Pons (tissue), 1 donor: Measurements from ENCODE around the gene DAGLA.
"Not testable (repeated sequence)": the region's sequence is repeated elsewhere in the genome, so short reads cannot be mapped to it uniquely, and the experiment has no call there.

ENCODE experiments used
- DNase-seq: peaks from one replicate; pipeline ENCODE4 v3.0.0-alpha.2; 2016; ENCODE audit warnings: low spot score

Gene DAGLA

DNA sequence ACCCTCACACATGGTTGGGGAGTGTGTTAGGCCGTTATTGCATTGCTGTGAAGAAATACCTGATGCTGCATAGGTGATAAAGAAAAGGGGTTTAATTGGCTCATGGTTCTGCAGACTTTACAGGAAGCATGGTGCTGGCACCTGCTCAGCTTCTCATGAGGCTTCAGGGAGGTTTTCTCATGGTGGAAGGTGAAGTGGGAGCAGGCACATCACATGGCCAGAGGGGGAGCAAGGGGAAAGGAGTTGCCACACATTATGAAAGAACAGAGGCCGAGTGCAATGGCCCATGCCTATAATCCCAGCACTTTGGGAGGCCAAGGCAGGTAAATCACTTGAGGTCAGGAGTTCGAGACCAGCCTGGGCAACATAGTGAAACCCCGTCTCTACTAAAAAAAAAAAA lies 19.2 kb upstream of the DAGLA start:
- not testable (repeated sequence) for DNase-seq

DNA sequence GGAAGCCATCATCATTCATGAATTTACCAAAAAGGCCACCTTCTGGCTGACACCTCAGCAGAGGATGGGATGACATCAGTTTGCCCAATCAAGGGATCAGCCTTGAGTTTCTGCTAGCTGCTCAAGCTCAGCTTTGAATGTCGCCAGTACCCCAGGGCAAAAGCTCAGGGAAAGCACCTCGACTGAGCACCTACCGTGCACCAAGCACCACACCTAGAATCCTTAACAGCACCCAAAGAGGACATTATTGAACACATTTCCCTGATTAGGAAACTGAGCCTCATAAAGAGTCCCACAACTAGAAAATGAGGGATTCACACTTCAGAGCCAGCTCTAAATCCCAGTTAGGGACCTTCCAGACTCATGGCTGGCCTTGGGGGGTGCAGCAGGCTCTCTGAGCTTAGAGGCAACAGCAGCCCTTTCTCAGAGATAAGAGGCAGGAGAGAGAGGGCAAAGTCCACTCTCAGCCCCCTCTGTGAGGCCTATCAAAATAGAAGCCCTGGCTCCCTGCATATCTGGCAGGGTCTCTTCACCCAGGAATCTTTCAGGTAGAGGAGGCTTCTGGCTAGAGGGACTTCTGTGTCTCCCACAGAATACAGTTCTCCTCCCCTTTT lies 13.4 kb upstream of the DAGLA start:
- no peak for DNase-seq

DNA sequence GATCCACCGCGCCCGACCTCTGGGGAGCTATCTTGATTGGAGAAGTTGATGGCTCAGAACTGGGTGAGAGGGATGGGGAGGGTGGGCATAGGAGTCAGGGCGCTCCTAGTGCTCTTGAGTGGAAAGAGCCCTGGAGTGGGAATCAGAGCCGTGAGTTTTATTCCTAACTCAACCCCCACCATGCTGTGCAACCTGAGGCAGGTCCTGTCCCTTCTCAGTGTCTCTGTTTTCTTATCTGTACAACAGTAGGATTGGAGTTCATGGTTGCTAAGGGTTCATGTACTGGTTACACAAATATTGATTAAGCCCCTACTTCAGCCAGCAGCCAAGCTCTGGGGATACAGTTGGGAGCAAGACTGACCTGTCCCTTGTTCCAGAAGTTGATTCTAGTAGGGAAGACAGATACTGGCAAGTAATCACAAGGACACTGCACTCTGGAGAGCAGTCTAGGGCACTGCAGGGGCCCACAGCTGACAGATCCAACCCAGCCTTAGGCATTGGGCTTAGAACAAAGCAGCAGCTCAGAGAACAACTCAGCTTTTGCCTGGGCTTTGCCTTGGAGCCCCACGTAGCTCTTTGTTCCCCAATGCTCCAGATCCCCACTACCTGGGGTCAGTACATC lies 12.4 kb upstream of the DAGLA start:
- no peak for DNase-seq

DNA sequence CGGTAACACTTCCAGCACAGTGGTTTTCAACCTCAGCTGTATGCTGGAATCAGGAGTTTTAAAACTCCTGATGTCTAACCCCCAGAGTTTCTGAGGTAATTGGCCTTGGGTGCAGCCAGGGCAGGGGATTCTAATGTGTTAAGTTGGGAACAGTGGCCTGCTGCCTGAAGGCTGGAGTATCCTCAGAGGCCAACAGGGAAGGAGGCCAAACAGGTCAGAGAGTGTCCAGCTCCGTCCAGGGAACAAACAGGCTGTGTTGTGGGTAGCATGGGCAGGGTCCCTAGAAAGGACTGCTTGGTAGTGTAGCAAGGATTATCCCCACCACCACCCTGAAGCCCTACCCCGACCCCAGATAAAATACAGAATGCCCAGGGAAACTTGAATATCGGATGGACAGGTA lies 10.8 kb upstream of the DAGLA start:
- no peak for DNase-seq

DNA sequence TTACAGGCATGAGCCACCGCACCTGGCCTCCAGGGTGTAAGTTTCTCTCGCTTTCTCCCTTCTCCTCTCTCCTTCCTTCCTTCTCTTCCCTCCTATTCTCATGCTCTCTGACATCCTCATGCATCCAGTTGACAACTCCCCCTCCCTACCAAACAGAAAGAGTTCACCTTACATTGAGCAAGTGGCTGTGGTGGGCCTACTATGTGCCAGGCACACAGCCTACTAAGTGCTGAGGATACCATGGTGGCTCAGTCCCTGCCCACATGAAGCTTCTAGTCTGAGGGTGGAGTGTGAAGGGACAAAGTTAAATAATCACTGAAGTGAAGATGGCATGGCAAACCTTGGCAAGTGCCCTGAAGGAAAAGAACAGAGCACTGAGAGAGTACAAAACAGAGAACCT lies 9.6 kb upstream of the DAGLA start:
- no peak for DNase-seq

DNA sequence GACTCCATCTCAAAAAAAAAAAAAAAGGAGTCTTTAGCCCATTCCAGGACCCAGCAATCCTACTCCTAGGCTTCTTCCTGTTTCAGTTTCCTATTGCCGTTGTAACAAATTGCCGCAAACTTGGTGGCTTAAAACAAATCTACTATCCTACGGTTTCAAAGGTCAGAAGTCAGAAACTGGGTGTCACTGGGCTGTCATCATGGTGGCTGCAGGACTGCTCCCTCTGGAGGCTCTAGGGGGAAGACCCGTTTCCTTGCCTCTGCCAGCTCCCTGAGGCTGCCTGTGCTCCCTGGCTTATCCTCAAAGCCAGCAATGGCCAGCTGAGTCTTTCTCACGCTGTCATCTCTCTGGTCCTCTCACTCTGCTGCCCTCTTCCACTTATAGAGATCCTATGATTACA lies 8.7 kb upstream of the DAGLA start:
- no peak for DNase-seq

DNA sequence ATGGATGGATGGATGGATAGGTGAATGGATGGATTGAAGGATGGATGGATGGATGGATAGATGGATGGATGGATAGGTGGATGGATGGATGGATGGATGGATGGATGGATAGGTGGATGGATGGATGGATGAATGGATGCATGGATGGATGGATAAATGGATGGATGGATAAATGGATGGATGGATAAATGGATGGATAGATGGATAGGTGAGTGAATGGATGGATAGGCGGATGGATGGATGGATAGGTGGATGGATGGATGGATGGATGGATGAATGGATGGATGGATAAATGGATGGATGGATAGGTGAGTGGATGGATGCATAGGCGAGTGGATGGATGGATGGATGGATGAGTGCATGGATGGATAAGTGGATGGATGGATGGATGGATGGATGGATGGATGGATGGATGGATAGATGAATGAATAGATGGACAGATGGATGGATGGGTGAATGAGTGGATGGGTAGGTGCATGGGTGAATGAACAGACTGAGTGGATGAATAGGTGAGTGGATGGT lies 6.2 kb upstream of the DAGLA start:
- not testable (repeated sequence) for DNase-seq

DNA sequence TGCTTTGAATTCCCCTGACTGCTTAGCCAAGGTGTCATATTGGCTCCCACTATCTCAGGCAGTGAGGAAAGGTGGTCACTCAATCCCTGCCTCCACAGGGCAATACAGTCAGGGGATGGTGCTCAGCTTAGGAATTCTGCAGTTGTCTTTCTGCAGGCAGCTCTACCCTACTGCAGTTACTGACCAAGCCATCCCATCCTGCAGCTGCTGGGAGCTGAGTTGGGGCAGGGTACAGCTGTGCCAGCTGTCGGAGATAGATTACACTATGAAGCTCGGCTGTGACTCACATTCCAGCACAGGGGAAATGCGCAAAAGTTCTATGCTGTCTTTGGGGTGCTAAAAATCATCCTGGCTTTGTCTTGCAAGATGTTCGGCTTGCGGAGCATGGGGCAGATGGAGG lies 4.4 kb upstream of the DAGLA start:
- no peak for DNase-seq

DNA sequence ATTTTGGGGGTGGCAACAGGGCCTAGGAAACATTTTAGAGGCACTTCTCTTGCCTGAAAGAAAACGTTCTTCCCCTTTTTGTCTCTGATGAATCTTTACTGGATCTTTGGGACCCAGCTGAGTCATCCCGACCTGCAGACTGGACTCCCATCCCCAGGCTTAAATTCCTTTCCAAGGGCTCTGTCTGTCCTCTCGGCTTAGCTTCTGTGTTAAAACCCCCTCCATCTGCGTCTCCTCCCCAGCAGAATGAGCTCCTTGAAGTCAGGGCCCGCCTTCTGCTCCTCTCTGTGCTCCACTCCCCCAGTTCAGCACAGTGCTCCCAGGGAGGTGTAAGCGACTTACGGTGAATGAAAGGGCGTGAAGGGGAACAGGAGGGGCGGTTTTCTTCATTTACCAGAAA lies 895 bp upstream of the DAGLA start:
- DNase-seq = no peak

DNA sequence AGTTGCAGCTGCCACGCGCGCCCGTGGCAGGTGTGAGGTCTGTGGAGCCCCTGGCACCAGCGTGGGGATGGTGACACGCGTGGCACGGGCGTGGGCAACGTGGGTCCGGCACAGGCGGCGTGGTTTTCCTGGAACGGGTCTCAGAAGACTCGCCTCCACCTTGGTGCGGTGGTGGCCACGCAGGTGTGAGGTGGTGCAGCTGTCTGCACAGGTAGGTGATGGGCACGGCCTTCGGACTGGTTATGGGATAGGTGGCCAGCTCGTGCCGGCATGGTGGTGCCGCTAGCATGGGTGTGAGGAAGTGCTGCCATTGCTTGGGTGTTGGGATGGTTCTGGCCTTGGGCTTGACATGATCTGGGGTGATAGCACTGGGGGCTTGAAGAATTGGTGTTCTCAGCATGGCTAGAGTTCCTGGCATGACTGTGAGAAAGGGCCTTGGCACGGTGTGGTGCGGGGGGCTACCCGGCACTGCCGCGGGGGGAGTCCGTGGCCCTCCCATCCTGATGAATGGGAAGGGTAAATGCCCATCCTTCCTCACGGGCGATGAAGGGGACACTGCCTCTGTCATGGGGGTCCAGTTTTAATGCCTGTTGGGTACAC lies 531 bp downstream of the DAGLA start:
- DNase-seq = no peak

DNA sequence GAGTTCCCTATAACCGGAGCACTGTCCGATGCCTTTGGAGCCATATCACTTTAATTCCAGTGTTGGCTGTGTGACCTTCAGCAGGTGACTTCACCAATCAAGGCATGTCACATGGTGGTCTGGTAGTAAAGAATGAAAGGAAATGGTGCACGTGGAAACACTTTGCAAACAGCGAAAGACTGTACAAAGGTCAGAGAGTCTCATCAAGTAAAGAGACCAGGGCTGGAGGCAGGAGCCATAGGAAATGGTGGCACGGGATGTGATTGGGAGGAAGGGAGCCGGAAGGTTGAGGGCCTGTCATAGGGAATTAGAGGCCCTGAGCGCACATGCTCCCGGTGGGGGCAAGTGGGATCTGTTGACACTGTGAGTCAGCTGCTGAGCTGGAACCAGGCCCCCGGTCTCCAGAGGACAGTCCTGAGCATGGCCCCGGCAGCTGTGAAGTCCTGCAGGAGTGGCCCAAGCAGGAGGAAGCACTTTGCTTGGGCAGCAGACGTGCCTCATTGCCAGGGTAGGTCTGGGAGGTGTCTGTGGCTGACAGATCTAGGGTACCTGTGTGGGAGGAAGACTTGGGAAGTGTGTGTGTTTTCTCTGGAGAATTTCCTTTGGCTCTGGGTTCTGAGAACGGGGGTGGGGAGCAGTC lies 2.0 kb downstream of the DAGLA start:
- no peak for DNase-seq

DNA sequence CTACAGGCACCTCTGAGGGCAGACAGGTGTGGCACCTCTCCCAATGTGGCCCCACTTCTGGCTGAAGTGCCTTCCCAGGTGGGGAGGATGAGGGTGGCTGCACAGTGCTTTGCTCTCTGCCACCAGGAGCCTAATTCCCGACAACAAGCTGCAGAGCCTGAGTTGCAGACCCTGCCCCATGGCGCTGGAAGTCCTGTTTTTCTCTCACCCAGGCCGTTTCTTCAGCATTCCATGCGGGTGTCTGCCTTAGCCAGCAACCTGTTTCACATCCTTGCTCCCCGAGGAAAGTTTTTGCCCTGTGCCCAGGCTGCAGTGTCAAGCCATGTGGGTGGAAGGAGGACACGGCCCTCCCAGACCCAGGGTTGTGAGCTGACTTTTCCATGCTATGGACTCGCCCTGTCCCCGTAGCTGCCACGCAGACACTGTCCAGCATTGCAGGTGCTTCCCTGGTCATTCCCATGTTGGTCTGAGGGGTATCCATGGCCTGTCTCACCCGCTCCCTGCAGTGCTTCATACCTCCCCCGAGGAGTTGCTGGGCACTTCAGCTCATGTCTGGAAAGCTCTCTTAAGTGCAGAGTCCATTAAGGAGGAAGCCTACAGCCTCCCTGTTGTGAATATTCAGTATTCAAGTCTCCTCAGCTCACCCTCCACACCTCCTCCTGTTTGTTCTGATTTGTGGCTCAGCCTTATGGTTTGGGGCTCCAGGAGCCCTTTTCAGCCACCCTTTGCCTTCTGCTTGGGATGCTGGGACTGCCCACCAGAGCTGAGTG lies 2.9 kb downstream of the DAGLA start:
- no peak for DNase-seq

DNA sequence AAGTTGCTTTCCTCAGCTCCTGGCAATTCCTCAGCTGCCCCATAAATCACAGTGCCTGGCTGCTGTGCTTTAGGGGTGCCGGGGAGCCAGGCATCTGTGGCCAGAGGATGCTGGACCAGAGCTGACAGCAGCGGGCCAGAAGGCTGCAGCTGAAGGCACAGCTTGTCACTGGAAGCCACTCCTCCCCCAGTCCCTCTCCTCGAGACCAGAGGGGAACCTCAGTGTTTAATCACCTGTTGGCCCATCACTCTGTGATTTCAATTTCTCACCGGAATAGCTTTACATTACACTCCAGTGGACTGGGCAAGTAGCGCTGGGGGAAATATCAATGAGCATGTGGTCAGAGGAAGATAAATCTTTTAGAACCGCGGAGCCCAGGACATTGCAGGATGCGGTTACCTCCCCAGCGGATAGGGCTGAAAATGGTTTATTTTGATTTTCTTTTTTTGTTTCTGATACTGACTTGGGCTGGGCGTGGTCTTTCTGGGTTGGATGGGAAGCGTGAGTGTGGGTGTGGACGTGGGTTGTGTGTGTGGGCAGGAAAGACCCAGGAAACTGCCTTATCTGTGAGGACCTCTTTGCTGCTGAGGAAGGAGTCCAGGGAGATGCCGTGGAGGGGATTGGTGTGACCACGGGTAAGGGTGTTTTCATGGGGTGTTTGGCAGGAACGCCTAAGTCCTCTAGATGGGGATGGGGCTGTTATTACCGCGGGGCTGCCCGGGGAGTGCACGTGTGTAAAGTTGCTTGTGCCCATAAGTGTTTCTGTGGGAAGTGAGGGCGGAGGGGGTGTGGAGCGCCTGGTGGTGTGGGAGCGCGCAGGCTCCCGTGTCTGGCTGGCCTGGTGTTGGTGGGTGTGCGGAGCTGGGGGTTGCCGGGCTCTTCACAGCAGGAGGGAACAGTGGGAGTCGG lies 4.0 kb downstream of the DAGLA start:
- no peak for DNase-seq

DNA sequence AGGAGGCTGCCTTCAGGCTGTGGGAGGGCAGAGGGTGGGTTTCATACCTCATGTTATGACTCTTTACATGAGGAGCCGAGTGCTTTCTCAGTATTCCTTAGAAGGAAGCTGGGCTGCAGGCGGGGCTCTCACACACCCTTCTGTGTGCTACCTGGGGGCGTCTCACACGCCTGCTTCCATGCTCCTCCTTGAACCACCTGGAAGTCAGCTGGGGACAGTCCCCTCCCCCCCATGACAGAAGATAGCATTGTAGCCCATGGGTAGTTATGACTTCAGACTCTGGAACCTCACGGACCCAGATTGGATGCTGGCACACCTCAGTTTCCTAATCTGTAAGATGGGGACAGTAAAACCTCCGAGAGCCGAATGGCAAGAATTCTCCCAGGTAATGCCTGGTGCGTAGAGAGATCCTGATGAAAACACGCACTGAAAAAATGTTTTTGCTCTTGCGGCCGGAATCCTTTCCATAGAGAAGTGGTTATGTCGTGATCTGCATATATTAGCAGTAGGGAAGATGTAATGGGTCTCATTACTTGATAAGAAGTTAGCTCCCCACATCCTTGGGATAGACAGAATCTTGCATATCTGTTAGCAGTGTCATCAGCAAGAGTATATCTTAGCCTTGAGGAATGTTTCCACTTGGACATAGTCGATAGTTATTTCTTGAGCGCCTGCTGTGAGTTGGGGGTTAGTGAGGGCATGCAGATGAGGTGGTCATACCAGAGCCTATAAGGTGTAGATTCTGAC lies 4.9 kb downstream of the DAGLA start:
- DNase-seq = no peak

DNA sequence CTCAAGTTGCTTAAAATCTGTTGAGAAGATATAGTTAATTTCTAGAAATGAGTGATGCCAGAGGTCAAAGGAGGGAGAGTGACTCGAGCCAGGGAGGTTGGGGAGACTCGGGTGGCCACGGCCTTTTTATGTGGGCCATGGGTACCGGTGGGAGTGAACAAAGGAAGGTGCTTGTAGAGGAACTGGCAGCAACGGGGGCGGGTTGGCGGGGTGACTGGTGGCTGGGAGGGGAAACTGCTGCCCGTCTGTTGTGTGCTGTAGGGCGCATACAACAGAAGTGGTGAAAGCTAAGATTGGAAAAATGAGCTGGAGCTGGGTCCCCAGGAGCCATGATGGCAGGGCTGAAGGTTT lies 5.4 kb downstream of the DAGLA start:
- DNase-seq = no peak

DNA sequence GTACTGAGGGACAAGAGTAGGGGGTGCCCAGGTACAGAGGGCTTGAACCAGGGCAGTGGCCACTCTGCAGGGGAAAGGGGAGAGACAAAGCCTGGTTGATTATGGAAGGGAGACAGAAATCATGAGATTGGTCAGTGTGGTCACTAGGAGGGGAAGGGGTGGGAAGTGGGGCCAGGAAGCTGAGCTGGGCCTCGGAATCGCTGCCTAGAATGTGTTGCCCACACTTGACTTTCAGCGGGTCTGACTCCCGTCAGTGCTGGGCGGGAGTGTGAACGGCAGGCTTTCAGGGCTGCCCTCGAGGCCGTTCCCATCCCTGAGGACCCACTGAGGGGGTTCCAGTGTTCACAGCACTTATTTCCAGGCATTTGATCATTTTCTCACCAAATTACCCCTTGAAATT lies 5.9 kb downstream of the DAGLA start:
- no peak for DNase-seq

DNA sequence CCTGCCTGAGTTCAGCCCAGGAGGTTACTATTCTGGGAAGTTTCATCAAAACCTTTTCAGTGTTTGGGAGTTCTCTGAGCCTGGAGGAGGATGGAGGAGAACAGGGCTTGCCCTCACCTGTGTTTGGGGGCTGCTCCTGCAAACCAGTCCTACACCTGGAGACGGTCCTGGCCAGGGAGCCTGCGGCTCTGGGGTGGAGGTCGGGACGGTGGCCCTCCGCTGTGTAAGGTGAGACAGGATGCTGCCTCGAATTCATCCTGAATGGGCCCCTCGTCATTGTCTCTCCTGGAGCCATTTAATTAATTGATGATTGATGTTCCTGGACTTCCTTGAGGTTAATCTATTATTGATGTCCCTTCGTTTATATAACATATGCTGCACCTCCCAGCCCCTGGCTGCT lies 6.3 kb downstream of the DAGLA start:
- no peak for DNase-seq

DNA sequence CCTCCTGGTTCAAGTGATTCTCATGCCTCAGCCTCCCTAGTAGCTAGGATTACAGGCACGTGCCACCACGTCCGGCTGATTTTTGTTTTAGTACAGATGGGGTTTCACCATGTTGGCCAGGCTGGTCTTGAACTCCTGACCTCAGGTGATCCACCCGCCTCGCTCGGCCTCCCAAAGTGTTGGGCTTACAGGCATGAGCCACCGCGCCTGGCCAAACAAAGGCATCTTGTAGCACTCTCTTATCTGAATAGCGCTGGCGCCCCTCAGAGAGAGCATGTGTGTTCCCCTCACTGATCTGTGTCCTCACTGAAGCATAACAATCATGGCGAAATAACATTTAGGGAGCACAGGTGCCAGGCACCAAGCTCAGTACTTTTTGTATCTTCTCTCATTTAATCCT lies 7.2 kb downstream of the DAGLA start:
- no peak for DNase-seq

DNA sequence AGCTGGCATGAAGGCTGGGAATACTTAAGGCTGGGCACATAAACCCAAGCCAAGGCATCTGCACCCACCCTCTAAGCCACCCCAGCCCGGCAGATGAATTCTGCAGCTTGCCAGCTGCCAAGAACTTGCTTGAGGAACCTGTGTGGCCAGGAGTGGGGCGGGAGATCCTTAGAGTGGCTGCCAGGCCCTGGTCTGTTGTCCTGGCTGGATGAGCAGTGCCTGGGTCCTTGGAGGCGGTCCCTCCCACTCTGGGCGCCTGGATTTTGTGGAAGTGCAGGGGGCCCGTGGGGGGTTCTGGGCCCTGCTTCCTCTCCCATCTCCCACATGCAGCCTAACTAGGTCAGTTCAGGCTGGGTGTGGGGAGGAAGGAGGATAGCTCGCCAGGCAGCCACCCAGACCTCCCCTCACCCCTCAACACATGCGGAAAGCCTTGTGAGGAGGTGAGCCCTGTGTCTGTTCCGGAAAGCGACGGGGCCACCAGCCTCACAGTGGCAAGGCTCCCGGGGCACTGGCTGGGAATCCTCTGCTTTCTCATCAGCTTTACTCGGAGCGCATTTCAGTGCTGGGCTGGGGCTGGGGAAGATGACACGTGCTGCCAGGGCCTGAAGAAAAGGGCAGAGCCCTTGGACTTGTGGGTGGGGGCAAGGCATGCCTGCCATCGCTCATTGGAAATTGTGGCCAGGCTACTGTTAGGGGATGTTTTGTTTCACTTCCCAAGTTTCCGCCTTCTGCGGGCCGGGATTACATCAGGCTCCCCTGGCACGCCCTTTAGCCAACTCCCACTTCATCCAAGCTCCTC lies 8.4 kb downstream of the DAGLA start:
- DNase-seq = peak; percentile 37

DNA sequence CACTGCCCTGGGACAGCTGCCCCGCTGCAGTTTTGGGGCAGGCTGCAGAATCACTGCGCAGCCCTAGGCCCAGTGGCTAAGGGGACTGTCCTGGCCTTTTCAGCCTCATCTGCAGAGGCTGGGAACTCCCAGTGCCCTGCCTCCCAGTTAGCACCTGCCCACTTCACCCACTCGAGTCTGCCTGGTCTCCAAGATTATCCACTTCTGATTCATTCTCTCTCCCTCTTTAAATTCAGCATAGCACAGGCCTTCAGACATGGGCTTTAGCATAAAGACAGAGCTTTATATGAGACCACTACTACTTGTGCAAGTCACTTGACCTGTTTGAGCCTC lies 8.9 kb downstream of the DAGLA start:
- DNase-seq = no peak
